Cardiac muscle cell (in vitro differentiated cells and primary cell): ENCODE data around the gene NCAM1. TPM values are rescaled to one million over a fixed set of nuclear protein-coding genes. Genes with fewer than 3 reads are reported as not detected.

Experiments
- DNase-seq, 2 donors: peaks; one replicate each; pipeline versions ENCODE4 v3.0.0 to v3.0.0-alpha.2; 2010 to 2017; ENCODE audit warnings: low read depth in 1 of 2, low spot score in 1 of 2
- H3K27ac ChIP-seq: fragments of 200-600 bp; sonication (generic); 2 replicates; pipeline ENCODE4 v1.5.1; 2016
- H3K27me3 ChIP-seq: fragments of 200-600 bp; sonication (generic); 2 replicates; pipeline ENCODE4 v1.6.0; 2016; ENCODE audit warnings: control low read depth
- H3K36me3 ChIP-seq: fragments of 200-600 bp; sonication (generic); 2 replicates; pipeline ENCODE4 v1.5.1; 2016; ENCODE audit warnings: control low read depth
- H3K4me1 ChIP-seq: fragments of 200-600 bp; sonication (generic); 2 replicates; pipeline ENCODE4 v1.8.1; 2017; ENCODE audit warnings: low read depth, mild to moderate bottlenecking, mixed run types
- H3K4me3 ChIP-seq: fragments of 200-600 bp; sonication (generic); 2 replicates; pipeline ENCODE4 v1.5.1; 2016; ENCODE audit warnings: mild to moderate bottlenecking
- H3K9me3 ChIP-seq: fragments of 200-600 bp; sonication (generic); 2 replicates; pipeline ENCODE4 v1.5.1; 2017; ENCODE audit warnings: low read depth, mild to moderate bottlenecking, control low read depth
- CTCF ChIP-seq: IDR thresholded peaks from 2 replicates; pipeline ENCODE4 v1.5.1; 2012; ENCODE audit warnings: low read depth, mild to moderate bottlenecking, low read length
- polyA plus RNA-seq: library from polyadenylated mRNA; unstranded; fragments of >200 nt; fragmentation: Nextera tagmentation; extraction: Ambion mirVana; gene quantifications from 2 replicates; pipeline ENCODE4 v1.2.1, GENCODE V29; 2016
- total RNA-seq: library from RNA; depleted of rRNA; stranded (reverse); fragments of >200 nt; gene quantifications from 2 replicates; pipeline ENCODE4 v1.2.3, GENCODE V29; 2016

Gene NCAM1
- total and polyA plus RNA-seq, 2 experiments from 2014 or later = 61.9 to 203 TPM

GRCh38 chr11:113313601-113314000 is 352.4 kb downstream of the NCAM1 start:
- Histone ChIP-seq H3K36me3 (no peaks in the 10 kb centered on the region), H3K4me3 (no peak overlapping the region), H3K9me3 (no peaks in the 10 kb centered on the region), H3K27me3 (no peaks in the 10 kb centered on the region), H3K4me1 (no peaks in the 10 kb centered on the region), H3K27ac (no peak overlapping the region)
- no peak for TF ChIP-seq CTCF
- DNase-seq = no peak

GRCh38 chr11:113314065-113314388 is 352.8 kb downstream of the NCAM1 start:
- H3K36me3 ChIP-seq = no peaks in the 10 kb centered on the region
- H3K4me3 ChIP-seq = peak overlapping the region; percentile 42
- no peaks in the 10 kb centered on the region for H3K9me3 ChIP-seq
- H3K27me3 ChIP-seq = no peaks in the 10 kb centered on the region
- no peak for TF ChIP-seq CTCF
- H3K27ac ChIP-seq = no peak overlapping the region
- DNase-seq = no peak
- H3K4me1 ChIP-seq = no peaks in the 10 kb centered on the region

GRCh38 chr11:113314389-113315301 is 353.4 kb downstream of the NCAM1 start, which contains the start of gene TTC12:
Gene TTC12 (plus strand): TSS chr11:113314583. CDS start chr11:113316258, 1,675 bp downstream.
- peak within 1 kb of the TSS; percentile 80 for H3K27ac ChIP-seq
- H3K27me3 ChIP-seq = no peaks in the 10 kb centered on the region
- peak within 1 kb of the TSS; percentile 42 for H3K4me3 ChIP-seq
- peak; percentile 94 to 97 for DNase-seq
- H3K36me3 ChIP-seq = no peaks in the 10 kb centered on the region
- TF ChIP-seq CTCF = no peak
- no peaks in the 10 kb centered on the region for H3K9me3 ChIP-seq
- H3K4me1 ChIP-seq = no peaks in the 10 kb centered on the region

- no peak overlapping the region for H3K4me3 ChIP-seq
- no peaks in the 10 kb centered on the region for H3K4me1 ChIP-seq
- H3K36me3 ChIP-seq = no peaks in the 10 kb centered on the region
- TF ChIP-seq CTCF = no peak
- no peaks in the 10 kb centered on the region for H3K27me3 ChIP-seq
- DNase-seq = no peak
- no peaks in the 10 kb centered on the region for H3K9me3 ChIP-seq
- H3K27ac ChIP-seq = peak overlapping the region; percentile 80
These were observed 354.6 kb downstream of the NCAM1 start for GRCh38 chr11:113315811-113316210.

GRCh38 chr11:113316256-113316655 is 355.0 kb downstream of the NCAM1 start:
- no peak overlapping the region for H3K27ac ChIP-seq
- no peaks in the 10 kb centered on the region for H3K4me1 ChIP-seq
- H3K4me3 ChIP-seq = no peak overlapping the region
- H3K36me3 ChIP-seq = no peaks in the 10 kb centered on the region
- TF ChIP-seq CTCF = no peak
- no peaks in the 10 kb centered on the region for H3K9me3 ChIP-seq
- H3K27me3 ChIP-seq = no peaks in the 10 kb centered on the region
- DNase-seq = no peak
